Stimulated activated CD8-positive, alpha-beta memory T cell treated with anti-CD3 and anti-CD28 coated beads, Interleukin-7, amount 100 ng/mL, for 1 hour (primary cell): ENCODE data around the gene PGGT1B.
"Not testable (repeated sequence)": the region's sequence is repeated elsewhere in the genome, so short reads cannot be mapped to it uniquely, and the experiment has no call there.

Source experiments
- DNase-seq, 2 donors: peaks; one replicate each; pipeline ENCODE4 v3.0.0-alpha.2; 2020; ENCODE audit warnings: low read depth in 2 of 2

Gene PGGT1B

GRCh38 chr5:115257981-115258380 lies 4.7 kb downstream of the PGGT1B start:
- DNase-seq, result no peak

DNA sequence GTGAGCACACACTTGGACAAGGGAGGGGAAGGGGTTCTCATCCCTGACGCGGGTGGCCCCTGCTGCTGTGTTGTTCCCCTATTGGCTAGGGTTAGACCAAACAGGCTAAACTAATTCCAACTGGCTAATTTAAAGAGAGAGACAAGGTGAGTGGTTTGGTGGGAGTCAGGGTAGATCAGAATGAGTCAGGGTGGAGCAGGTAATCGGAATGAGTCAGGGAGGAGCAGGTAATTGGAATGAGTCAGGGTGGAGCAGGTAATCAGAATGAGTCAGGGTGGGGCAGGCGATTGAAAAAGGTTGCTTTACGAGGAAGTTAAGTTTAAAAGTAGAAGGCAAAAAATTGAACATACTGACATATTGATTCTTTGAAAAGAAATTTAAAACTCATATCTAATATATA lies 13.3 kb downstream of the PGGT1B start:
- not testable (repeated sequence) for DNase-seq

DNA sequence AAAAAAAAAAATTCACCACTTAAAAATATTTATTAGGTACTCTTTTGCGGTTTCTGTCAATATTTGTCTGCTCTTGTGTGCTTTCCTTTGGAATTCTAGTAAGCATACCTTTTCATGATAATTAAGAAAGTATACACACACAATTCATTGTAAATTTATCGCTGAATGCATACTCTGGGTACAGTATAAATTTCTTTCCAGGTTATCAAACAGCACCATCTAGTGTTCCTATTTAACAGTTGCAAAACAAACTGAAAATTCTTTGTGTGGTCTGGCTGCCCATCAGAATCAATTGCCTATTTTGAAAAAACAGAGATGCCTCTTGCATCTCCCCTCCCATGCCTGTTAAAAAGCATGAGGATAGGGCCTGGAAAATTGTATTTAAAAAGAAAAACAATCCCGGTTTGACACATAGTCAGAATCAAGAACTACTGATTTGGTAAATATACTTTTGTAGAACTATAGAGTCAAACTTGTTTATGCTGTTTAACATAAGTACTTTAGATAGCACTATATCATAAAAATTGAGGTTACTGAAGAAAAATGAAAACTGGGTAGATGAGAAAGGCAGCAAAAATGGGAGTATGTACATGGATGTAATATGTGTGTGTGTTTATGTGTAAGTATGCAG lies 16.2 kb downstream of the PGGT1B start:
- no peak for DNase-seq

DNA sequence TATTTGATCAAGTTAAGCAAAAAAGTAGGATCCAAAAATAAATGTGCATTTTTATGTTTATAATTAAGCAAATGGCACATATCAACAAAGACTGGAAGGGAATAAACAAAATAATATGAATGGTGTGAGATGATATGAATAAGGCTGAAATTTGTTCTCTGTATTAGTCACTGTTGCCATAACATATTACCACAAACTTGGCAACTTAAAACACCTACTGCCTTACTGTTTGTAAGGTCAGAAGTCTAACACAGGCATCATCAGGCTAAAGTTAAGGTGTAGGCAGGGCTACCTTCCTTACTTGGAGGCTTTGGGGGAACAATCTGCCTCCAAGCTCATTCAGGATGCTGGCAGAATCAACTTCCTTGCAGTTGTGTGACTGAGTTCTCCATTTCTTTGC lies 19.3 kb downstream of the PGGT1B start:
- DNase-seq, result no peak

DNA sequence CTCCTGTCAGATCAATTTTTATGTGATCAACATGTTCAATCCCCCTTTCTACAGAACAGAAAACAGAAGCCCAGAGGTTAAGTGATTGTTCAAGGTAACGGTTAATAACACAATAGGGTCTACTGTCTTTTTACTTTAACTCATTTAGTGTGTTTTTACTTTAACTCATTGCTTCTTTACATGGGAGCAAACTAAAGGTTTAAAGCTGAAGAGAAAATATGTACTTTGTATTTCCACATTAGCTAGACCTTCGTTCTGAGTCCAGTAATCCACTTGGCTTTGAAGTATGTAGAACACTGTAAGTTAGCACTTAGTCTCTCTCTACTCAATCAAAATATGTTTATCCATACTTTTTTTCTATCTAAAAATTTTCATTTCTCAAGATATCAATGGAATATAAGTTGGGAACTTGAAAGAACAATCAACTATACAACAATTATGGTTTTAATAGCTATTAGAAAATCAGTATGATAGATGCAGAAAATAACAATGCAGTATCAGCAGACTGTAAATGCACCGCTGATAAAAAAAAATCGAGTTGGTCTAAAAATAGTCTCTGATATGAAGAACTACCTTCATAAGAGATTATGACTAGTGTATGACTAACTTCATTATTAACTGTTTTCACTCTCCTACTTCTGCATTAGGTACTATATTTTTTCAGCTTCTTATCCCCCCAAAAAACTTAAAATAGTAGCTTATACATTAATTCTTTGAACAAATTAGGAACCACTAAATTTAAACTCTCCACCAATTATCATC lies 20.6 kb downstream of the PGGT1B start:
- DNase-seq, result no peak

GRCh38 chr5:115237066-115237465 lies 25.6 kb downstream of the PGGT1B start:
- DNase-seq, result no peak

DNA sequence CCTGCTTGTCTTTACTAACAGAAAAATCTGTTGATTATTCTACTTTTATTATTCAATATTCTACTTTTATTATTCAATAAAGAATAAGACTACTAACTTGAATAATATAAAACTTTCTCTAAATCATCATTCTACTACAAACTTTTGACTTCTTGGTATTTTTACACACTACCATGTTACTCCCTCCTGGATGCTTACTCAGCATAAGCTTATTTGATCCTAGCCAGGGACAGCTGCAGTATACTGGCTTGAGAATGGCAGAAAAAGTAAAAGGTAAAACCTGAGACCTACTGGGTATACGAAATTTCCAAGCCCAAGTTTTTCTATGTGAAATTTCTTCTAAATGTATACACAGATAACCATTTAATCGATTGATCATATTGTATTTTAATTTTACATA lies 26.1 kb downstream of the PGGT1B start:
- DNase-seq, result no peak

DNA sequence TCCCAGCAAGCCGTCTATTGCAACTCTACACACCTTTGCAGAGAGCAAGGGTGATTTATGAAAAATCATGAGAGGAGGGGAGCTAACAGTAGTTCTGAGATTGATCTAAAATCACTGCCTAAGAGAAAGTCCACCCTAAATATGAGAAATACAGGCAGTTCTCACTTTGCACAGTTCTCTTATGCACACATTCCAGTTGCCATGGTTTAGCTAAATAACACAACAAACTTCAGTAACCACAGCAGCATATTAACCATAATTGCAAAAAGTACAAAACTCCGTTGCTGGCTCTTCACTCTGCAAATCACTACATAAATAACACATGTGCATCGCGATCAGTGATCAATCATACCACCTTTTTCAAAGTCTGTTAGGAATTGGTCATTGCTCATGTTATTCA lies 31.1 kb downstream of the PGGT1B start:
- no peak for DNase-seq

DNA sequence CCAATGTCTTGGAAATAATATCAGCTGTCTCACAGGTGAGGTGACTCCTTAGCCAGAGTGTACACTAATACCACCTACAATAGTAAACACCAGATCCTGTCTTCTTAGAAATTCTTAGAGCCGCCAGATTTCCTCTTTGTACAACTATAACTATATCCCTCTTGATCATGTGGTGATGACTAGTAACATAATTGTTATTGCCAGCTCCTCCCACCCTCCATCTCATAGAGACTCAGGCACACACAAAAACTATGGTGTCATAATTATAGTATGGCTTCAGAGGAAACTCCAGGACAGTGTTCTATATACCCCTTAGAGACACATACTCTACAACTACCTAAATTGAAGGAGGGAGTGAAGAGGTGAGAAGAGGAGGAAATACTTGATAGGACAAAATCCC lies 33.1 kb downstream of the PGGT1B start:
- no peak for DNase-seq

GRCh38 chr5:115227281-115227680 lies 35.4 kb downstream of the PGGT1B start:
- no peak for DNase-seq

GRCh38 chr5:115214541-115214940 lies 48.1 kb downstream of the PGGT1B start:
- no peak for DNase-seq

DNA sequence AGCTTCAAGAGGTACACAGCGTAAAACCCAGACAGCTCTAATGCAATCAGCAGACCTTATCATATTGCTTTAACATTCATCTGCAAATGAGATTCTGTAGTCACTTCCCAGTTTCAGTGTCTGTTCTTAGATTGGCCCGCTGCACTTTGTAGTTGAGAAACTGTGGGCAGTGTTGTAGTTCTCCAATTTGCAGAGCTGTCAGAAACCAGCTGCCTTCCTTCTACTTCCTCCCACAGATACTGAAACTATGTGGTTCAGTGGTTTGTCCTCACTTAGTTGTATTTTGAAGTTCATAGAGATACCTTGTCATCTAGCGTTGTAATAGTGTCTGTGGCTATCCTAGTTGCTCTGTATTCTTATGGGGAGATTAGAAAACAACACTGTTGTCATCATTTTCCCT lies 53.4 kb downstream of the PGGT1B start:
- peak in 1 of 2 donors; percentile 0 for DNase-seq

DNA sequence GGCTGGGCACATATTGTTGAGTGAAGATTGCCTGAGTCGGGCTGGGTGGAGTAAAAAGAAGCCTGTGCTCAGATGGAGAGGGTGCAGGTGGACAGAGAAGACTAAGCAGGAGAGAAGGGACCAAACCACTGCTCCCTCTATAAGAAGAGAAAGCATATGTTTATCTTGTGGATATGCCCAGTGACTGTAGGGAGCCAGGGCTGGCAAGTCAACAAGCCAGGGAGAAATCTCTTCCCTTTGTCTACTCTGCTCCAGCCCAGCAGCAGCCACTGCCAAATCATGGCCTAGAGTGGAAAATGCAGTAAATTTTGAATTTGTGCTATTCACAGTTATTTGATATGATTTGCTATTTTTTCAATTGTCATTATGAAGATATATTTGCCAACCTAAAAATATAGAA lies 59.7 kb downstream of the PGGT1B start:
- no peak for DNase-seq

DNA sequence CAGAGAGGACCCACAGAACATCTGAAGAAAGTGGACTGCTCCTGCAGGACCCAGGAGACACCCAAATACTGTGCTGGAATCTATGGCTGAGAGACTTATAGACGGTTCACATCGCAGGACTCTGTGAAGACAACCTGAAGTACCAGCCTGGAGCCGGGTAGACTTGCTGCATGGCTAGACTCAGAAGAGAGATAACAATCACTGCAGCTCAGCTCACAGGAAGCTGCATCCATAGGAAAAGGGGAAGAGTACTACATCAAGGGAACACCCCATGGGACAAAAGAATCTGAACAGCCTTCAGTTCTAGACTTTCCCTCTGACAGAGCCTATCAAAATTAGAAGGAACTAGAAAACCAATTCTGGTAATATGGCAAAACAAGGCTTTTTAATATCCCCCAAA lies 66.5 kb downstream of the PGGT1B start:
- DNase-seq, result no peak

DNA sequence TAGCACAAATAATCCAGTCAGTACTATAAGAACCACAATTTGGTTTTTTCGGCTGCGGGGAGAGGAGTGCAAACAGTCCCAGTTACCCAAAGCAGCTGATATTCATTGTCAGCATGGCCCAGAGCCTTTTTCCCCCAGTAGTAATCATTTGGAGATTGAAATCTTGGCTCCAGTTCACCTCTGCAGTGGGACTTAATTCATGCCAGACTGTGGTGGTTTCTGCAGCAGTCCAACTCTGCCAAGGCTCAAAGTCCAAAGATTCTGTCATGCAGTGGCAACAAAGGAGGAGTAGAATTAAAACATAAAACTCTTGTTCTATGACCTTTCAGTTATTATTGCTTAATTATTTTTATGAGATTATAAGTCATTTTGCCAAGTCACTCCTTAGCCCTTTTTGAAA lies 68.0 kb downstream of the PGGT1B start:
- DNase-seq, result no peak

DNA sequence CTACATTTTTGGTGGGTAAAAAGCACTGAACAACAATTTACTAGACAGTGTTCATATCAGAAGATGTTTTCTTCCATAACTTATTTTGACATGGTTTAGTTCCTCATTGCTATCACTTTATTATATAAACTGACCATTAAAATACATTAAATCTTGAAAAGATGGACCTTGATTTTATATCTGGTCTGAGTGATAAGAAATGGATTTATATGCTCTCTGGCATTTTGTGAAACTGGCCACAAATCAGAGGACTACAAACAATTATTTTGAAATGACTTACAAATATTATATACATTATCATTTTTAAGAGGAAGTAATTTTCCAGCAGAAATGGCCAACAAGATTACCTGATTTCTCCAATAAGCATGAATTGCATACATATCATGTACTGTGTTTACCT lies 69.4 kb downstream of the PGGT1B start:
- no peak for DNase-seq

GRCh38 chr5:115192098-115192497 lies 70.6 kb downstream of the PGGT1B start:
- no peak for DNase-seq

DNA sequence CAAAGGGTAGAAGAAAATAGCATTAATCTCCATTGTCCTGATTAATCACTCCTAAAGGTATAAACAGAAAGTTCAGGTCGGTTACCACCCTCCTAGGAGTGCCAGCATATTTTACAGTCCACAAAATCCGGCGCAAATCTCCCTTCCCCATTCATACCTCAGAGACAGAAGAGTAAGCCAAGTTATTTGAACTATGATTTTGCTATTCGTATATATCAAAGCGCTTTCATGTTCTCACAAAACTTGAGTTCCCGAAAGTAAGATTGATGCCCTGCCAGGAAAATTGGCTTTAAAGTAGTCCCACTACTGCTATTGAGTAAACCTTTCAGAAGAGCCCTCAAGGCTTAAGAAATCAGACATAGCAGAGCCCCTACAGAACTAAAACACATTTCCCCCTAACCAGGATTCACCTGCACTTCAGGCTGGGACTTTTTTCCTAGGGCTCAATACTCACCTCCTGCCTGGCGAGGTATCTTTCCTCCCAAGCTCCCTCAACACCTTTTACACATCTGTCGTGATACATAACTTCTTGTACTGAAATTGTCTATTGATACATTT lies 71.1 kb downstream of the PGGT1B start:
- DNase-seq, result no peak

DNA sequence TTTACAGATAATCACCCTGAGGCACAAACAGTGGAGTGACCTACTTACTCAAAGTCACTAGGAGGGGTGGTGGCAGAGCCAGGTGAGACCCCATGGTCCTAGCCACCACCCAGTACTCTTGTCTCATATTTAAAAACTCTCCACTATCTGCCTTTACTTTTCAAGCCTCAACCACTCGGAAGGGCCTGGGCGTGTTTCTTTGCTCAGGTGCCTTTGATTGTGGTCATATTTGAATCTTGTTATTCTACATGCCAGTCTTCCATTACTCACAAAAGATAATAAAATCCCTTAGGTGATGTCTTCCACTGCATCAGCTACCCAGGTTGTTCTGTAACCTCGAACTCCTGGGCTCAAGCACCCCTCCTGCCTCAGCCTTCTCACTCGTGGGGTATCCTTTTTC lies 72.3 kb downstream of the PGGT1B start:
- no peak for DNase-seq

GRCh38 chr5:115189866-115190265 lies 72.8 kb downstream of the PGGT1B start:
- no peak for DNase-seq

GRCh38 chr5:115186794-115187193 lies 75.9 kb downstream of the PGGT1B start:
- no peak for DNase-seq

DNA sequence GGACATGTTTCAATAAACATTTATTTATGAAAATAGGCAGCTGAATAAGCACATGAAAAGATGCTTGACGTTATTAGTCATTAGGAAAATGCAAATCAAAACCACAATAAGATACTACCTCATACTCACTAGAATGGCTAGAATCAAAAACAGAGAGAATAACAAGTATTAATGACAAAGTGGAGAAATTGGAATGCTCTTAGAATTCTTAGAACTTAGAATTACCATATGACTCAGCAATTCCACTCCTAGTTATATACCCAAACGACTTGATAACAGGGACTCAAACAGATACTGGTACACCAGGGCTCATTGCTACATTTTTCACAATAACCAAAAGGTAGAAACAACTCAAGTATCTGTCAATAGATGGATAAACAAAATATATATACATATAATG lies 77.9 kb downstream of the PGGT1B start:
- DNase-seq, result no peak

DNA sequence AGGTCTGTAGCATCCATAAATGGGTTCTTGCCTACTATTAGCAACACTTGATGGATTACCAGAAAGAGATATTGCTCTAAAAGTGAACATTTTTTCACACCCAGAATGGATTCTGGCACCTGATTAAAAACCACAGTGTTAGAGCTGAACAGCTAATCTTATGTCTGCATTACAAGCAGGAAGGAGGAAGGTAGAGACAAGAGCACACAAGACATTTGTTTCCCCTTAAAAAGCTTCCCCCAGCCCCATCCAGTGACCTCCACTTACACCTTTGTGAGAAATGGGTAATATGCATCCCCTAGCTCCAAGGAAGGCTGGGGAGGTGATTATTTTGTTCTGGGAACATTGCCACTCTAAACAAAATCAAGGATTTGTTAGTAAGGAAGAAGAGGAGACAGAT lies 80.9 kb downstream of the PGGT1B start:
- DNase-seq, result no peak
